ENCODE measurements around the gene KIFAP3. TPM values are rescaled to one million over a fixed set of nuclear protein-coding genes. Genes with fewer than 3 reads are reported as not detected.

Gene KIFAP3
- total RNA-seq, 1 donor from 2014 or later, result 84.7 TPM

DNA sequence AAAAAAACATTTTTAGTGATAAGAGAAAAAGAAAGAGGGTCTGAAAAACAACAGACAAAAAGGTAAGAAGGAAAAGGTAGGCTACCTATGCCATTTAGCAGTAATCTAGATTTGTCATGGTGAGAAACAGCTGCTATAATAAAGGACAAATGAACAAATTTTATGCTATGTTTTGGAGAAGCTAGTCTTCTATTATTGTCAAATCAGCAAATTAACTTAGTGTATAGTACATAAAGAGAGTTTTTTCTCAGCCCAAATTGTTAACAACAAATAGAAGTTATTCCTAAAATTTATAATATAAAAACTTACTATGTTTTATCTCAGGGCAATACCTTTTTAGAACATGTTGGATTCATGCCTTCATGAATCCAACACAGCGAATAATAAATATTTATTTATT lies 88.7 kb downstream of the KIFAP3 start:
- DNase-seq (ENCODE audit: low spot score), result no peak

- no peak for DNase-seq (ENCODE audit: low spot score)
Observed at GRCh38 chr1:169974067-169974466, 100.4 kb downstream of the KIFAP3 start.

DNA sequence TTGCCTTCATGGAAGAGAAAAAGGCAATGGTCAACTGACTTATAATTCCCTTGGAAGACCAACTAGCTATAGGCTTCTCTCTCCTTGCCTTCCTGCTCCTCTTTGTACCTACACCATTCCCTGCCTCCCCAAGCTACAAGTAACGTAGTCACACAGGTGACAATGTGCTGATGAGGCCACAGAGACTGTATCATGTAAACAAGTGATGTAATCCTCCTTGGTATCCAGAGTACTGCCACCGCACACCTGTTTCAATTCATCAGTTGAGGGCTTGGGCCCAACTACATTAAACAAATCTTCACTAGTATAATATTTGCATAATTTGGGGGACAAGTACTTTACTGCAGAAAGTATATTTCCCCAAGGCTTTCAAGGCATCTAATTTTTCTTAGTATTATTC lies 104.4 kb downstream of the KIFAP3 start:
- DNase-seq (ENCODE audit: low spot score), result no peak

GRCh38 chr1:169968174-169968573 lies 106.3 kb downstream of the KIFAP3 start:
- no peak for DNase-seq (ENCODE audit: low spot score)

DNA sequence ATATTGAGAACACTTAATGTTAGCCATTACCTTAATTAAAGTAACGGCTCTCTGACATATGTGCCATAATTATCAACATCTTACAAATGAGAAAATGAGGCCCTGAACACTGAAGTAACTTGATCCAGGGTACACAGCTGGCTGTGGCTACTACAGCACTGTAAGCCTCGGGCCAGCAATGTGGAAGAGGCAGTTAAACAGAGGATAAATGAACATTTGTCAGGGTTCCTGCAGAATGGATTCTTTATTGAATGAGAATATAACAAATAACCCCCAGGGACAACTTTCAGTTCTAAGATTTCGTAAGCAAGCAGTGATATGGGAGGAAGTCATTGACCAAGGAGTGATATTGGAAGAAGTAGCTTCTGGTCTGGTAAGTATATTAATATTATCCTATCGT lies 110.3 kb downstream of the KIFAP3 start:
- no peak for DNase-seq (ENCODE audit: low spot score)

- DNase-seq (ENCODE audit: low spot score), result no peak
Observed at GRCh38 chr1:169959686-169960085, 114.8 kb downstream of the KIFAP3 start.

- DNase-seq (ENCODE audit: low spot score), result peak; percentile 29
Observed at GRCh38 chr1:169958987-169959386, 115.5 kb downstream of the KIFAP3 start.

GRCh38 chr1:169957884-169958283 lies 116.6 kb downstream of the KIFAP3 start:
- DNase-seq (ENCODE audit: low spot score), result no peak

- no peak for DNase-seq (ENCODE audit: low spot score)
Observed at GRCh38 chr1:169951108-169951507, 123.4 kb downstream of the KIFAP3 start.

GRCh38 chr1:169949139-169949538 lies 125.4 kb downstream of the KIFAP3 start:
- no peak for DNase-seq (ENCODE audit: low spot score)

GRCh38 chr1:169946206-169946605 lies 128.3 kb downstream of the KIFAP3 start:
- DNase-seq (ENCODE audit: low spot score), result no peak

DNA sequence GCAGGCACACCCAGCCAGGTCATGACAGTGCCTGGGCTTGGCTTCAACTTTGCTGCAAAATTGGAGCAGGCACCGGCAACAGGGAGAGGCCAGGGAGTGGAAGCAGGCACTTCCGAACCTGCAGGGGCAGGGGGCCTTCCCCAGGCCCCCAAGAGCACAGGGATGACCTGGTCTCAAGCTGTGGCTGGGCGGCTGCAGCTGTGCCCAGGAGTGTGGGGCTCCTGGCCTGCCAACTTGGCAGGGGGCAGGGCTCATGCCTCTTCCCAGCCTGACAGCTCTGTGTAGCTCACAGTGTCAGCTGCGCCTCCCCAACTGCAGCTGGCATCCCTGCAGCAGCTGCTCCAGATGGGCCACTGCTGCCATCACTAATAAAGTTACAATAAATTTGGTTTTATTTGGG lies 129.3 kb downstream of the KIFAP3 start:
- DNase-seq (ENCODE audit: low spot score), result no peak

- DNase-seq (ENCODE audit: low spot score), result no peak
Observed at GRCh38 chr1:169944621-169945020, 129.9 kb downstream of the KIFAP3 start.

DNA sequence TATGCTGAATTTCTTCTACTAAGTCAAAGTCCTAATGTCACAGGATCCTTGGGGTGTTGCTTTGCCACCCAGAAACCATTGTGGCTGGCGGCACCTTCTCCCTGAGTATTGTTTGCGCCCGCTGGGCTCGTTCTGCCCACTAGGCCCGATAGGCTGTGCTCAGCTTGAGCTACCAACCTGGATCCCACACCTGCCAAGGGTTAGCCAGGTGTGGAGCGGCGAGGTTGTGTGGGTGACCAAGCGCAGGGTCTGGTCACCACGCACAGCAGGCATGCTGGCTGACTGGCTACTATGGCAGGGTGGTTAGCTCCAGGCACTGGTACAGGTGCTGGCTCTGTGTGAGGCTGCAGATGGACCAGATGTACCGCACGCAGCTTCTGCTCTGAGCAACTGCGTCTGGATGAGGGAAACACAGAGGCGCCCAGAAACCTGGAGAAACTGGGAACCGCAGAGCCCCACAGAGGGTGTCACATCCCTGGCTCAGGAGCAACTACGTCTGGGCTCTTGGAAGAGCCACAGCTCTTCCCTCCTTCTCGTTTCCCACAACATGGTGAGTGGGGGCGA lies 130.4 kb downstream of the KIFAP3 start:
- DNase-seq (ENCODE audit: low spot score), result no peak

- peak; percentile 49 for DNase-seq (ENCODE audit: low spot score)
Observed at GRCh38 chr1:169941982-169942830, 132.3 kb downstream of the KIFAP3 start.

- peak; percentile 65 for DNase-seq (ENCODE audit: low spot score)
Observed at GRCh38 chr1:169933984-169934725, 140.3 kb downstream of the KIFAP3 start.

- DNase-seq (ENCODE audit: low spot score), result peak; percentile 78
Observed at GRCh38 chr1:169931795-169932231, 142.7 kb downstream of the KIFAP3 start.

DNA sequence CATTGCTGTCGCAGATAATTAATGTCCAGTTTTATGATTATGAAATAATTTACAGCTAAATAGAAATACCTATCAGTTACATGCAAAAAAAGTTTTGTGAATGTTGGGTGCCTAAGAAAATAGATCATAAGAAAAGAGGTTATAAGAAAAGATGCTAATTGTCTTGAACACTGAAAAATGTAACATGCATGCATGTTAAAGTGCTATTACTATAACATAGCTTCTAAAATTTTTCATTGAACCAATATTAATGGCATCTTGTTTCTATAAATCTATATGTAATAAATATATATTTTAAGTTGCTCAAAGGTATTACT lies 145.3 kb downstream of the KIFAP3 start:
- DNase-seq (ENCODE audit: low spot score), result no peak

DNA sequence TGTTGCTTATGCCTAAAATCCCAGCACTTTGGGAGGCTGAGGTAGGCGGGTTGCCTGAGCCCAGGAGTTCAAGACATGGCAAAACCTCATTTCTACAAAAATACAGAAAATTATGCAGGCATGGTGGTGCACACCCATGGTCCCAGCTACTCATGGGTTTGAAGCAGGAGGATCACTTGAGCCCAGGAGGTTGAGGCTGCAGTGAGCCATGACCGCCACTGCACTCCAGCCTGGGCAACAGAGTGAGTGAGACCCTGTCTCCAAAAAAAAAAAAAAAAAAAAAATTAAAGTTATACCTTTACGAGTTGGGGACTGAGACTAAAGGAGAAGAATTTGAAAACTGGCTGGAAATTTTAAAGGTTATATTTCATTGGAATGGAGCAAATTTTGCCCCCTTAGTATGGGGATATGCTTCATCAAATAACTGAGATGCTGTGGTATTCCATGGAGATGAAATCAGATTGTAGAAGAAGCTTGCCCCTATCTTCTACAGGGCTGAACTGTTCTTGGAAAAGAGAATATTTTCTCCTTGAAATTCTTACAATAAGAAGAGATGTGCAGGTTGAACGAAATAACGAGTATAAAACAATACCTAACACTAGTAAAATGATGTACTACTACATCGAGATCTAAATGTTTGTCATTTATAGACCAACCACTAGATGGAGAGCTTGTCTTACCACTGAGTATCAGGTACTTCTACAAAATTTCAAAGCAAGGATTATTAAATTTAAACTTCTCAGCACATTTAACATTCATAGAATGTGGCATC lies 145.9 kb downstream of the KIFAP3 start:
- DNase-seq (ENCODE audit: low spot score), result peak; percentile 63

GRCh38 chr1:169925505-169926482 lies 148.7 kb downstream of the KIFAP3 start:
- peak; percentile 31 for DNase-seq (ENCODE audit: low spot score)

DNA sequence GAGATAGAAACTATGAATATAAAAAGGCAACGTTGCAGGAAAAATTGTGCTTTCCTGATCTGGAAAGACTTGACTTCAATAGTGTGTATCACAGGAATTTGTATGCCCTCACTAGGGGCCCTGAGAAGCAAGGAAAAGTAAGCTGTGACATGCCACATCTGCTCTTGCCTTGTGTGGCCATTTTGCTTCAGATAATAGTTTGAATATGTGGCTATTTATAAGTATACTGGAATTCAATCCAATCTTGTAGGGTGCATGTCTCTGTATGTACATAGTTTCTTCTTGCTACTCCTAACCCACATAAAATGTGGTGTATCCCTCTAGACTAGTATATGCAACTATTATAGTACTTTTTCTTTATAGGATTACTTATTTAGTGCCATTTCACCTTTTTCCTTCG lies 149.7 kb downstream of the KIFAP3 start:
- DNase-seq (ENCODE audit: low spot score), result no peak

Data from umbilical cord (tissue), 2 donors.